Left renal cortex interstitium (tissue), 4 donors: ENCODE measurements around the gene SLC41A3. TPM values are rescaled to one million over a fixed set of nuclear protein-coding genes. Genes with fewer than 3 reads are reported as not detected.

Experiments used
- DNase-seq, 4 donors: peaks; one replicate each; pipeline ENCODE4 v3.0.0-alpha.2; 2013; ENCODE audit warnings: low read depth in 4 of 4, low spot score in 2 of 4, missing footprints in 1 of 4
- polyA plus RNA-seq, 4 donors: library from polyadenylated mRNA; unstranded; fragments of 120-200 nt; gene quantifications; one replicate each; pipeline ENCODE4 v1.2.1, GENCODE V29; 2013; ENCODE audit not compliant: insufficient read length in 4 of 4

SLC41A3 gene
- polyA plus RNA-seq, 4 donors: 64.6 to 95.5 (median 79.9) TPM

GRCh38 chr3:126033051-126033745, 50.7 kb downstream of the SLC41A3 start:
- DNase-seq: no peak

- no peak for DNase-seq
Observed at GRCh38 chr3:126031981-126032471, 51.9 kb downstream of the SLC41A3 start.

- DNase-seq: no peak
Observed at GRCh38 chr3:126030455-126030854, 53.5 kb downstream of the SLC41A3 start.

GRCh38 chr3:126029241-126029640, 54.7 kb downstream of the SLC41A3 start:
- no peak for DNase-seq

- no peak for DNase-seq
Observed at GRCh38 chr3:126028096-126028495, 55.8 kb downstream of the SLC41A3 start.

- no peak for DNase-seq
Observed at GRCh38 chr3:126026761-126027160, 57.2 kb downstream of the SLC41A3 start.

- no peak for DNase-seq
Observed at GRCh38 chr3:126026277-126026751, 57.6 kb downstream of the SLC41A3 start.

- DNase-seq: no peak
Observed at GRCh38 chr3:126025862-126026261, 58.1 kb downstream of the SLC41A3 start.

- no peak for DNase-seq
Observed at GRCh38 chr3:126025116-126025729, 58.7 kb downstream of the SLC41A3 start.

GRCh38 chr3:126024049-126024854, 59.7 kb downstream of the SLC41A3 start:
- no peak for DNase-seq

GRCh38 chr3:126023390-126023789, 60.5 kb downstream of the SLC41A3 start:
- no peak for DNase-seq

- no peak for DNase-seq
Observed at GRCh38 chr3:126022741-126023359, 61.1 kb downstream of the SLC41A3 start.

- DNase-seq: peak in 1 of 4 donors; percentile 31
Observed at GRCh38 chr3:126021702-126022101, 62.2 kb downstream of the SLC41A3 start.

GRCh38 chr3:126021224-126021623, 62.7 kb downstream of the SLC41A3 start:
- peak; percentile 31 to 65 (median 43) for DNase-seq

- no peak for DNase-seq
Observed at GRCh38 chr3:126019683-126020082, 64.2 kb downstream of the SLC41A3 start.

GRCh38 chr3:126018995-126019394, 64.9 kb downstream of the SLC41A3 start:
- DNase-seq: no peak

- DNase-seq: no peak
Observed at GRCh38 chr3:126018545-126018944, 65.4 kb downstream of the SLC41A3 start.

GRCh38 chr3:126017362-126017761, 66.6 kb downstream of the SLC41A3 start:
- no peak for DNase-seq

- no peak for DNase-seq
Observed at GRCh38 chr3:126016616-126017015, 67.3 kb downstream of the SLC41A3 start.

GRCh38 chr3:126015075-126015474, 68.8 kb downstream of the SLC41A3 start:
- no peak for DNase-seq

GRCh38 chr3:126014252-126014651, 69.7 kb downstream of the SLC41A3 start:
- no peak for DNase-seq
